ENCODE data around the gene CRIP1. TPM values are rescaled to one million over a fixed set of nuclear protein-coding genes. Genes with fewer than 3 reads are reported as not detected.

Gene CRIP1
- total RNA-seq, 2 experiments from 2014 or later = 390 to 397 TPM

GRCh38 chr14:105474483-105475268, 12.0 kb upstream of the CRIP1 start, which contains the start of gene CRIP2:
TSS of gene CRIP2 (plus strand) at chr14:105474821. CDS start at chr14:105474863, 42 bp downstream.
- intact Hi-C loops (cut with micrococcal nuclease) = loop anchor here (10.0 kb wide), 1 partner anchor 50 kb away; the partner anchor contains the start of gene TMEM121
- Mint-ChIP-seq H3K36me3 (no peaks in the 10 kb centered on the region), H3K27ac (no peak within 1 kb of the TSS), H3K4me1 (ENCODE audit: low read depth) (peaks cover 12% of the 10 kb centered on the region), H3K27me3 (peaks cover 10% of the 10 kb centered on the region), H3K9me3 (no peaks in the 10 kb centered on the region), H3K4me3 (peak within 1 kb of the TSS; percentile 52)
- CTCF ChIA-PET = no interaction called here
- DNase-seq = no peak
- POLR2A ChIA-PET = no interaction called here

GRCh38 chr14:105475269-105476096, 11.2 kb upstream of the CRIP1 start:
- peaks cover 18% of the 10 kb centered on the region for H3K4me1 Mint-ChIP-seq (ENCODE audit: low read depth)
- no peaks in the 10 kb centered on the region for H3K36me3 Mint-ChIP-seq
- intact Hi-C loops (cut with micrococcal nuclease) = loop anchor here (2.0 to 10.0 kb wide), 2 partner anchors 15 to 49 kb away; partner anchors contain the start of genes TEDC1 and TMEM121
- DNase-seq = no peak
- ChIA-PET CTCF (interaction anchor here (3.7 kb wide), 1 partner anchor 14 kb away, joined by 18 read pairs; no protein-coding TSS in a partner anchor), POLR2A (no interaction called here)
- H3K27me3 Mint-ChIP-seq = peaks cover 14% of the 10 kb centered on the region
- peak overlapping the region; percentile 52 for H3K4me3 Mint-ChIP-seq
- H3K9me3 Mint-ChIP-seq = no peaks in the 10 kb centered on the region
- H3K27ac Mint-ChIP-seq = no peak overlapping the region

GRCh38 chr14:105476097-105476830, 10.4 kb upstream of the CRIP1 start:
- intact Hi-C loops (cut with micrococcal nuclease) = loop anchor here (2.0 to 10.0 kb wide), 2 partner anchors 15 to 49 kb away; partner anchors contain the start of genes TEDC1 and TMEM121
- H3K4me1 Mint-ChIP-seq (ENCODE audit: low read depth) = peaks cover 26% of the 10 kb centered on the region
- POLR2A ChIA-PET = interaction anchor here (0.9 to 2.7 kb wide), 2 partner anchors 14 to 16 kb away, joined by 3 to 10 read pairs; no protein-coding TSS in a partner anchor

GRCh38 chr14:105476831-105477659, 9.6 kb upstream of the CRIP1 start:
- CTCF ChIA-PET = interaction anchor here (3.7 kb wide), 1 partner anchor 13 kb away, joined by 18 read pairs; no protein-coding TSS in a partner anchor
- DNase-seq = no peak
- intact Hi-C loops (cut with micrococcal nuclease) = loop anchor here (2.0 to 10.0 kb wide), 2 partner anchors 14 to 48 kb away; partner anchors contain the start of genes TEDC1 and TMEM121
- peak overlapping the region; percentile 4 for H3K4me3 Mint-ChIP-seq
- H3K27me3 Mint-ChIP-seq = peaks cover 14% of the 10 kb centered on the region
- no peak overlapping the region for H3K27ac Mint-ChIP-seq
- POLR2A ChIA-PET = interaction anchor here (0.9 to 2.7 kb wide), 2 partner anchors 13 to 15 kb away, joined by 3 to 10 read pairs; no protein-coding TSS in a partner anchor
- no peaks in the 10 kb centered on the region for H3K9me3 Mint-ChIP-seq
- H3K36me3 Mint-ChIP-seq = no peaks in the 10 kb centered on the region
- H3K4me1 Mint-ChIP-seq (ENCODE audit: low read depth) = peaks cover 32% of the 10 kb centered on the region

More at GRCh38 chr14:105476097-105476830, 10.4 kb upstream of the CRIP1 start:
- Mint-ChIP-seq H3K9me3 (no peaks in the 10 kb centered on the region), H3K27ac (no peak overlapping the region), H3K36me3 (no peaks in the 10 kb centered on the region), H3K4me3 (no peak overlapping the region), H3K27me3 (peaks cover 14% of the 10 kb centered on the region)
- CTCF ChIA-PET = interaction anchor here (3.7 kb wide), 1 partner anchor 14 kb away, joined by 18 read pairs; no protein-coding TSS in a partner anchor
- no peak for DNase-seq

- POLR2A ChIA-PET = interaction anchor here (2.7 kb wide), 1 partner anchor 12 kb away, joined by 10 read pairs; no protein-coding TSS in a partner anchor
Observed at GRCh38 chr14:105477660-105478397, 8.9 kb upstream of the CRIP1 start.

GRCh38 chr14:105478398-105479251, 8.1 kb upstream of the CRIP1 start:
- Mint-ChIP-seq H3K27ac (no peak overlapping the region), H3K27me3 (peaks cover 14% of the 10 kb centered on the region), H3K4me3 (no peak overlapping the region), H3K9me3 (no peaks in the 10 kb centered on the region), H3K36me3 (no peaks in the 10 kb centered on the region), H3K4me1 (ENCODE audit: low read depth) (peaks cover 44% of the 10 kb centered on the region)
- ChIA-PET POLR2A (interaction anchor here (2.7 kb wide), 1 partner anchor 11 kb away, joined by 10 read pairs; no protein-coding TSS in a partner anchor), CTCF (interaction anchor here (3.7 kb wide), 1 partner anchor 11 kb away, joined by 18 read pairs; no protein-coding TSS in a partner anchor)
- intact Hi-C loops (cut with micrococcal nuclease) = loop anchor here (10.0 kb wide), 1 partner anchor 46 kb away; the partner anchor contains the start of gene TMEM121
- no peak for DNase-seq

More at GRCh38 chr14:105477660-105478397, 8.9 kb upstream of the CRIP1 start:
- Mint-ChIP-seq H3K9me3 (no peaks in the 10 kb centered on the region), H3K27me3 (peaks cover 14% of the 10 kb centered on the region), H3K4me1 (ENCODE audit: low read depth) (peaks cover 40% of the 10 kb centered on the region), H3K4me3 (no peak overlapping the region), H3K36me3 (no peaks in the 10 kb centered on the region), H3K27ac (no peak overlapping the region)
- CTCF ChIA-PET = interaction anchor here (3.7 kb wide), 1 partner anchor 12 kb away, joined by 18 read pairs; no protein-coding TSS in a partner anchor
- intact Hi-C loops (cut with micrococcal nuclease) = loop anchor here (2.0 to 10.0 kb wide), 2 partner anchors 13 to 47 kb away; partner anchors contain the start of genes TEDC1 and TMEM121
- DNase-seq = peak; percentile 48

GRCh38 chr14:105479431-105480158, 7.1 kb upstream of the CRIP1 start:
- ChIA-PET POLR2A (no interaction called here), CTCF (interaction anchor here (0.7 to 3.7 kb wide), 4 partner anchors 10 to 389 kb away, joined by 3 to 177 read pairs (median 11); partner anchors contain the start of gene TEDC1)
- Mint-ChIP-seq H3K36me3 (no peaks in the 10 kb centered on the region), H3K9me3 (no peaks in the 10 kb centered on the region), H3K4me3 (no peak overlapping the region), H3K27ac (no peak overlapping the region), H3K4me1 (ENCODE audit: low read depth) (peaks cover 49% of the 10 kb centered on the region), H3K27me3 (peaks cover 14% of the 10 kb centered on the region)
- intact Hi-C loops (cut with micrococcal nuclease) = loop anchor here (10.0 kb wide), 1 partner anchor 45 kb away; the partner anchor contains the start of gene TMEM121
- no peak for DNase-seq

GRCh38 chr14:105480199-105480746, 6.4 kb upstream of the CRIP1 start:
- H3K36me3 Mint-ChIP-seq = no peaks in the 10 kb centered on the region
- peaks cover 14% of the 10 kb centered on the region for H3K27me3 Mint-ChIP-seq
- H3K27ac Mint-ChIP-seq = no peak overlapping the region
- H3K4me3 Mint-ChIP-seq = no peak overlapping the region
- intact Hi-C loops (cut with micrococcal nuclease) = no loop called here
- peaks cover 55% of the 10 kb centered on the region for H3K4me1 Mint-ChIP-seq (ENCODE audit: low read depth)
- no peak for DNase-seq
- ChIA-PET CTCF (interaction anchor here (0.5 to 3.2 kb wide), 31 partner anchors 10 to 416 kb away, joined by 3 to 177 read pairs (median 4); partner anchors contain the start of genes BRF1, TEDC1 and TEX22), POLR2A (interaction anchor here (0.6 to 3.0 kb wide), 7 partner anchors 11 to 105 kb away, joined by 3 to 55 read pairs (median 3); partner anchors contain the start of gene TEDC1)
- H3K9me3 Mint-ChIP-seq = no peaks in the 10 kb centered on the region
